Thyroid gland (tissue), 4 donors: ENCODE data around the gene UBA3. TPM values are rescaled to one million over a fixed set of nuclear protein-coding genes. Genes with fewer than 3 reads are reported as not detected.

ENCODE experiments used
- DNase-seq, 2 donors: peaks; one replicate each; pipeline ENCODE4 v3.0.0-alpha.2; 2019
- H3K27ac ChIP-seq, 3 donors: fragments of 200-600 bp; sonication (generic); 1 replicate in 2 of 3; 2 replicates in 1 of 3; pipeline ENCODE4 v1.5.1; 2016 to 2019; ENCODE audit warnings: mild to moderate bottlenecking in 1 of 3, moderate library complexity in 1 of 3
- H3K27me3 ChIP-seq: fragments of 200-600 bp; sonication (generic); one replicate; pipeline ENCODE4 v1.5.1; 2019
- H3K36me3 ChIP-seq, 2 donors: fragments of 200-600 bp; sonication (generic); one replicate each; pipeline ENCODE4 v1.5.1; 2016 to 2019
- H3K4me1 ChIP-seq, 2 donors: fragments of 200-600 bp; sonication (generic); one replicate each; pipeline ENCODE4 v1.5.1; 2017 to 2019
- H3K4me3 ChIP-seq, 3 donors: fragments of 200-600 bp; sonication (generic); replicated peaks in 1 of 3; 1 replicate in 2 of 3; 2 replicates in 1 of 3; pipeline ENCODE4 v1.5.1; 2016; ENCODE audit warnings: mild to moderate bottlenecking in 1 of 3
- H3K9me3 ChIP-seq: fragments of 200-600 bp; sonication (generic); one replicate; pipeline ENCODE4 v1.5.1; 2017
- CTCF ChIP-seq, 6 experiments: fragments of 200-600 bp in 3 of 6; fragments of 450-650 bp in 3 of 6; sonication (generic) in 3 of 6; IDR thresholded peaks; one replicate each; pipeline ENCODE4 v1.5.1; 2016 to 2019; ENCODE audit warnings: antibody characterized with exemption in 6 of 6, mild to moderate bottlenecking in 2 of 6, inconsistent platforms in 1 of 6, moderate library complexity in 1 of 6
- POLR2A ChIP-seq, 2 donors: fragments of 450-650 bp; IDR thresholded peaks; one replicate each; pipeline ENCODE4 v1.6.1; 2017; ENCODE audit warnings: antibody characterized with exemption in 2 of 2, mild to moderate bottlenecking in 2 of 2, moderate library complexity in 1 of 2
- WGBS, 2 donors: methylation state at CpG; one replicate each; pipeline ENCODE4 v1.1.5; 2017; 5-methylcytosine and 5-hydroxymethylcytosine counted together
- intact Hi-C: fragments of 100-400 bp; cut with DNase I; formaldehyde crosslinking; loops from one replicate; pipeline ENCODE4 v1.15.1; 2023
- total RNA-seq, 4 donors: library from RNA; depleted of rRNA; stranded (reverse); fragments of >200 nt; gene quantifications; one replicate each; pipeline ENCODE4 v1.2.3, GENCODE V29; 2016

Gene UBA3
- total RNA-seq, 4 donors from 2014 or later, result 57.4 to 77.9 (median 64.3) TPM

DNA sequence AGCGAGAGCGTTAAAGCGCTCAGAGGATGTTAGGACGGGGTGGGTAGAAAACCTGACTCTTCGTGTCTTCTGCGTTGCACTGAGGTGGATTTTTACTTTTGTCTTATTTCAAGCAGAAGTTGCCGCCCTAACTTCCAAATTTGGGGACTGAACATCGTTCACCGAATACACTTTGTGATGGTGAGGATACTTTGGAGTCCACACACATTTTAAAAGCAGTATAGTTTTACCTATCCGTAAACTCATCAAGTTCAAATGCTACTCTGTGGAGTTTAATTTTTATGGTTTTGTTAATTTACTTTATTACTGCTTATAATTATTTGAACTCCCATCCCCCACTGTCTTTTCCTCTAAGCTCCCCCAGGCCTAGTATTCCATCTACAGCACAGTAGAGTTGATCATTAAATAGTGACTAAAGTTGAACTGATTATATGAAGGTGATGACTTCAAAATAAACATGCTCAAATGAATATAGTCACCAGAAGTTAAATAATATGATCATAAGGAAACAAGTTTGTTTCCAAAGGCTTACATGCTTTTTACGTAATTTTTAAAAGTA is 66.1 kb downstream of the UBA3 start:
- H3K27me3 ChIP-seq, result no peaks in the 10 kb centered on the region
- H3K9me3 ChIP-seq, result no peaks in the 10 kb centered on the region
- intact Hi-C loops, result no loop called here
- H3K27ac ChIP-seq, result peak overlapping the region; percentile 95 to 99 (median 96)
- peaks cover 0 to 7% of the 10 kb centered on the region in 2 donors for H3K4me1 ChIP-seq
- H3K36me3 ChIP-seq, result peaks cover 0 to 4% of the 10 kb centered on the region in 2 donors
- H3K4me3 ChIP-seq, result peak overlapping the region; percentile 64 to 94 (median 80)
- no peak for TF ChIP-seq POLR2A (IDR thresholded peaks at IDR 0.05)
- no peak for TF ChIP-seq CTCF (IDR thresholded peaks at IDR 0.05)
- no peak for DNase-seq
- 18 to 21% methylated on average over 11 of the region's 11 CpGs for WGBS, 2 donors

DNA sequence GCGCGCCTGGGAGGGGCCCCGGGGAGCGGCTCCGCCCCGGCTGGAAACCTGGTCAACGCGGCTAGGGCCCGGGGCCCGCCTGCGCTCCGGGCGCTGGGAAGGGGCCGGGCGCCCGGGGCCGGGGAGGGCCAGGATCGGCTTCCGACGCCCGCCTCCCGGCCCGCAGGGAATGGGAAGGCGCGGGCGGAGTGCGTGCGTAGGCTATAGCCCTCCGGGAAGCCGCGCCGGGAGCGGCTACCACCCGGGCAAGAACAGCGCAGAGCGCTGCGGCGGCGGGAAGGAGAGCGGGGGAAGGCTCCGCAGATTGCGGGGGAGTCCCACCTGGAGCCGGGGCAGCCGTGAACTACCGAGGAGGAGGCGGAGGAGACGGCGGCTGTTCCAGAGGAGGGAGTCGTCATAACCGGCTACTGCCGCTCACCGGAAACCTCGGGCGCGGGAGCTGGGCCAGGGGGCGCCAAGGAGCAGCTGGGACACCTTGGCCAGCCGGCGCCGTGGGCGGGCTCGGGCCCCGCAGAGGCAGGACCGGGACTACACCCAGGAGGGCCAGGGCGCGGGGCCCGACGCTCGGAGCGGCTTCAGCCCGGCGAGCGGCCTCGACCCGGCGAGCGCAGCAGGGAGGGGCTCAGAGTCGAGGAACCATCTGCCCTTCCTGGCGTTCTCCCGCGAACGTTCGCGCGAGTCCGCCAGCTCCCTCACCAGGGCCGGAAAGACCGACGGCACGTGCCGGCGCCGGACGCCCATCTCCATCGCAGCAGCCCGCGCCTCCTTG is 66.7 kb downstream of the UBA3 start, which contains the start of gene EOGT:
TSS of gene EOGT (minus strand) at position 432 of the 769 bp plus-strand sequence. CDS start 3,838 bp downstream, outside the sequence.
- peak within 1 kb of the TSS; percentile 95 to 99 (median 96) for H3K27ac ChIP-seq
- H3K36me3 ChIP-seq, result peaks cover 0 to 8% of the 10 kb centered on the region in 2 donors
- peak within 1 kb of the TSS; percentile 64 to 94 (median 80) for H3K4me3 ChIP-seq
- intact Hi-C loops, result no loop called here
- no peaks in the 10 kb centered on the region for H3K9me3 ChIP-seq
- 0% methylated on average over 8 to 11 of the region's 96 CpGs for WGBS, 2 donors
- DNase-seq, result peak; percentile 90 to 91
- TF ChIP-seq CTCF (IDR thresholded peaks at IDR 0.05), result peak in 5 of 6 experiments; percentile 8 to 64 (median 59)
- TF ChIP-seq POLR2A (IDR thresholded peaks at IDR 0.05), result peak in 1 of 2 donors; percentile 76
- H3K4me1 ChIP-seq, result peaks cover 0 to 7% of the 10 kb centered on the region in 2 donors
- no peaks in the 10 kb centered on the region for H3K27me3 ChIP-seq

DNA sequence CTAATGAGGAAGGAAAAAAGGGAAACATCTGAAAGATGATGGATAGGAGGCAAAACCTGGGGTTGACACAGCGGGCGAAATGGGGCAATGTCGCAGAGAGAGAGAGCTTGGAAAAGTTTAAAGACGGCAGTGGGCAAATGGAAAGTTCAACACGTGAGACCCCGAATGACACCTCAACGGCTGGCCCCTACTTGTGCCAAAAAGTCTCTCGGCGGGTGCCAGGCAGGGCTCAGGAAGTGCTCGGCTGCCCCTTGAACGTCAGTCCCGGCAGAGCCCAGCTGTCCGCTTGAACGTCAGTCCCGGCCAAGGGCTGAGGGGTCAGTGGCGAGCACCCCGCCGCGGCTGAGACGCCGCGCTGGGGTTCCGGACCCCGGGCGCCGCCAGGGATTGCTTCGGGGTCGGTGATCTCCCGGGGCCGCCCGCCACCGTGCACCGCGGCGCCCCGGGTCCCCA is 67.3 kb downstream of the UBA3 start:
- Histone ChIP-seq H3K9me3 (no peaks in the 10 kb centered on the region), H3K4me3 (peak overlapping the region; percentile 64 to 94 (median 80)), H3K4me1 (peaks cover 0 to 7% of the 10 kb centered on the region in 2 donors), H3K36me3 (peaks cover 0 to 8% of the 10 kb centered on the region in 2 donors), H3K27me3 (no peaks in the 10 kb centered on the region), H3K27ac (peak overlapping the region; percentile 95 to 99 (median 96))
- 8 to 11% methylated on average over 16 to 24 of the region's 36 CpGs for WGBS, 2 donors
- TF ChIP-seq CTCF (IDR thresholded peaks at IDR 0.05) (peak in 3 of 6 experiments; percentile 11 to 31 (median 25)), POLR2A (IDR thresholded peaks at IDR 0.05) (no peak)
- intact Hi-C loops, result no loop called here
- peak; percentile 56 to 61 for DNase-seq

DNA sequence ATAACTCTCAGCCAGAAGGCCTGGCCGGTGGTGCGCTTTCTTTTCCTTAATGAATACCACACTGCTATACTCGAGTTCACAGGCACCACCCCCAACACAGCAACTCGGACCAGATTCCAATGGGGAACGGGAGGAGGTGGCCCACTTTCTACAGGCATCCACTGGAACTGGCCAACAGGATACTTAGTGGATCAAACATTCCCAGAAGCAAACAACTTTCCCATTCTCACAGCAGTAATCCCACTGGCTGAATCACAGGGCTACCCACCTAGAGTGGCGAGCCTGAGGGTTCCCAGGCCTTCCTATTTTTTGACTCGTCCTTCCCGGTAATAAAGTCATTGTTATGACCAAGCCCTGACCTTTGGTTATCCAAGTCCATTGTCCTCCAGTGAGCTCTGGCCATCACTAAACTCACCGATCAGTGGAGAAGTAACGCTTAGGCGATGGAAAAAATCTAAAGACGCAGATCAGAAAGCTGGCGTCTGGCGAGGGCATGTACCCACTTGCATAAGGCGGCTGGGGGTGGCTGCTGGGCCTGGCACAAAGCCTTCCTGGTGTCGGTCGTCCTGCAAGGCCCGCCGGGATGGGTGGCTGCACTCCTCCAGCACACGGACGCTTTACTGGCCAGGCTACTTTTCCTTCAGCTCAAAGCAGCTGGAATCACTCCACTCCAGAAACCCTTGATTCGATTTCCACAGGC is 67.9 kb downstream of the UBA3 start:
- peak; percentile 31 to 33 for DNase-seq
- Histone ChIP-seq H3K36me3 (peaks cover 1 to 13% of the 10 kb centered on the region in 2 donors), H3K9me3 (no peaks in the 10 kb centered on the region), H3K4me1 (peaks cover 0 to 7% of the 10 kb centered on the region in 2 donors), H3K27ac (peak overlapping the region; percentile 95 to 99 (median 96)), H3K4me3 (peak overlapping the region in 2 of 3 donors; percentile 64 to 94), H3K27me3 (no peaks in the 10 kb centered on the region)
- TF ChIP-seq POLR2A (IDR thresholded peaks at IDR 0.05) (no peak), CTCF (IDR thresholded peaks at IDR 0.05) (no peak)
- WGBS, 2 donors, result 76% methylated on average over 22 of the region's 22 CpGs
- intact Hi-C loops, result no loop called here
